Activated gamma-delta T cell treated with anti-CD3 and anti-CD28 coated beads, Interleukin-2, amount 50 U/mL, for 16 hours (primary cell): ENCODE measurements around the gene NOP56.

Source experiments
- DNase-seq: peaks from one replicate; pipeline ENCODE4 v3.0.0-alpha.2; 2020; ENCODE audit warnings: low read depth

NOP56 gene

GRCh38 chr20:2651772-2652723, at the start of gene NOP56:
Gene NOP56 (plus strand): TSS chr20:2652632. CDS start chr20:2652661, 29 bp downstream.
- DNase-seq, result peak; percentile 89

GRCh38 chr20:2602746-2603145, 49.7 kb upstream of the NOP56 start:
- no peak for DNase-seq

- no peak for DNase-seq
Observed at GRCh38 chr20:2603816-2604505, 48.5 kb upstream of the NOP56 start.

GRCh38 chr20:2604506-2604835, 48.0 kb upstream of the NOP56 start:
- DNase-seq, result no peak

- no peak for DNase-seq
Observed at GRCh38 chr20:2606507-2607006, 45.9 kb upstream of the NOP56 start.

GRCh38 chr20:2610326-2610725, 42.1 kb upstream of the NOP56 start:
- no peak for DNase-seq

- DNase-seq, result no peak
Observed at GRCh38 chr20:2610941-2611720, 41.3 kb upstream of the NOP56 start.

GRCh38 chr20:2612073-2612472, 40.4 kb upstream of the NOP56 start:
- no peak for DNase-seq

GRCh38 chr20:2616634-2617033, 35.8 kb upstream of the NOP56 start:
- no peak for DNase-seq

GRCh38 chr20:2617099-2617714, 35.2 kb upstream of the NOP56 start:
- no peak for DNase-seq

- no peak for DNase-seq
Observed at GRCh38 chr20:2618815-2619214, 33.6 kb upstream of the NOP56 start.

- no peak for DNase-seq
Observed at GRCh38 chr20:2619337-2619736, 33.1 kb upstream of the NOP56 start.

GRCh38 chr20:2619961-2620595, 32.4 kb upstream of the NOP56 start:
- DNase-seq, result no peak

- DNase-seq, result no peak
Observed at GRCh38 chr20:2624190-2624589, 28.2 kb upstream of the NOP56 start.

GRCh38 chr20:2625062-2625461, 27.4 kb upstream of the NOP56 start:
- no peak for DNase-seq

- DNase-seq, result no peak
Observed at GRCh38 chr20:2626853-2627541, 25.4 kb upstream of the NOP56 start.

- DNase-seq, result no peak
Observed at GRCh38 chr20:2631228-2631627, 21.2 kb upstream of the NOP56 start.

GRCh38 chr20:2633381-2633780, 19.1 kb upstream of the NOP56 start:
- no peak for DNase-seq

GRCh38 chr20:2637246-2637645, 15.2 kb upstream of the NOP56 start:
- no peak for DNase-seq

- DNase-seq, result no peak
Observed at GRCh38 chr20:2640260-2640659, 12.2 kb upstream of the NOP56 start.

GRCh38 chr20:2640899-2641298, 11.5 kb upstream of the NOP56 start:
- no peak for DNase-seq
